Measurements from ENCODE around the gene P2RY14.

Gene P2RY14

GRCh38 chr3:151265166-151265565 is 13.2 kb downstream of the P2RY14 start:
- no peak for TF ChIP-seq TAF1 (IDR thresholded peaks at IDR 0.05; ENCODE audit: borderline replicate concordance, insufficient read depth, low read length)

- TF ChIP-seq SIN3A (IDR thresholded peaks at IDR 0.05; ENCODE audit: borderline replicate concordance, insufficient read depth, low read length) (no peak), REST (IDR thresholded peaks at IDR 0.05; ENCODE audit: insufficient read depth in 1 of 2, low read depth in 2 of 2, low read length in 2 of 2) (no peak), FOXP2 (optimal IDR thresholded peaks at IDR 0.05; ENCODE audit: borderline replicate concordance, extremely low read depth, extremely low read length, insufficient read depth) (no peak)
Measured at GRCh38 chr3:151264605-151265004, 13.7 kb downstream of the P2RY14 start.

- no peak for TF ChIP-seq REST (IDR thresholded peaks at IDR 0.05; ENCODE audit: insufficient read depth in 1 of 2, low read depth in 2 of 2, low read length in 2 of 2)
- TF ChIP-seq TAF1 (IDR thresholded peaks at IDR 0.05; ENCODE audit: borderline replicate concordance, insufficient read depth, low read length): no peak
- TF ChIP-seq SIN3A (IDR thresholded peaks at IDR 0.05; ENCODE audit: borderline replicate concordance, insufficient read depth, low read length): no peak
- TF ChIP-seq FOXP2 (optimal IDR thresholded peaks at IDR 0.05; ENCODE audit: borderline replicate concordance, extremely low read depth, extremely low read length, insufficient read depth): no peak
- no peak for TF ChIP-seq POLR2AphosphoS5 (IDR thresholded peaks at IDR 0.05; ENCODE audit: low read depth, low read length)
Measured at GRCh38 chr3:151262871-151263525, 15.3 kb downstream of the P2RY14 start.

- TF ChIP-seq TAF1 (IDR thresholded peaks at IDR 0.05; ENCODE audit: borderline replicate concordance, insufficient read depth, low read length) (no peak), POLR2AphosphoS5 (IDR thresholded peaks at IDR 0.05; ENCODE audit: low read depth, low read length) (no peak), SIN3A (IDR thresholded peaks at IDR 0.05; ENCODE audit: borderline replicate concordance, insufficient read depth, low read length) (no peak), FOXP2 (optimal IDR thresholded peaks at IDR 0.05; ENCODE audit: borderline replicate concordance, extremely low read depth, extremely low read length, insufficient read depth) (no peak), REST (IDR thresholded peaks at IDR 0.05; ENCODE audit: insufficient read depth in 1 of 2, low read depth in 2 of 2, low read length in 2 of 2) (no peak)
Measured at GRCh38 chr3:151259664-151260063, 18.7 kb downstream of the P2RY14 start.

GRCh38 chr3:151256749-151257148 is 21.6 kb downstream of the P2RY14 start:
- TF ChIP-seq TAF1 (IDR thresholded peaks at IDR 0.05; ENCODE audit: borderline replicate concordance, insufficient read depth, low read length) (no peak), POLR2AphosphoS5 (IDR thresholded peaks at IDR 0.05; ENCODE audit: low read depth, low read length) (no peak), FOXP2 (optimal IDR thresholded peaks at IDR 0.05; ENCODE audit: borderline replicate concordance, extremely low read depth, extremely low read length, insufficient read depth) (no peak), REST (IDR thresholded peaks at IDR 0.05; ENCODE audit: insufficient read depth in 1 of 2, low read depth in 2 of 2, low read length in 2 of 2) (no peak), SIN3A (IDR thresholded peaks at IDR 0.05; ENCODE audit: borderline replicate concordance, insufficient read depth, low read length) (no peak)
